Stimulated activated naive CD4-positive, alpha-beta T cell treated with Interleukin-2 at 50 U/mL for 16 hours (primary cell): Measurements from ENCODE around the gene SPTSSA.
"Not testable (repeated sequence)": the region's sequence is repeated elsewhere in the genome, so short reads cannot be mapped to it uniquely, and the experiment has no call there.

Experiments
- DNase-seq: peaks from one replicate; lab custom pipeline; 2025; lab: John Stamatoyannopoulos, UW

SPTSSA gene

DNA sequence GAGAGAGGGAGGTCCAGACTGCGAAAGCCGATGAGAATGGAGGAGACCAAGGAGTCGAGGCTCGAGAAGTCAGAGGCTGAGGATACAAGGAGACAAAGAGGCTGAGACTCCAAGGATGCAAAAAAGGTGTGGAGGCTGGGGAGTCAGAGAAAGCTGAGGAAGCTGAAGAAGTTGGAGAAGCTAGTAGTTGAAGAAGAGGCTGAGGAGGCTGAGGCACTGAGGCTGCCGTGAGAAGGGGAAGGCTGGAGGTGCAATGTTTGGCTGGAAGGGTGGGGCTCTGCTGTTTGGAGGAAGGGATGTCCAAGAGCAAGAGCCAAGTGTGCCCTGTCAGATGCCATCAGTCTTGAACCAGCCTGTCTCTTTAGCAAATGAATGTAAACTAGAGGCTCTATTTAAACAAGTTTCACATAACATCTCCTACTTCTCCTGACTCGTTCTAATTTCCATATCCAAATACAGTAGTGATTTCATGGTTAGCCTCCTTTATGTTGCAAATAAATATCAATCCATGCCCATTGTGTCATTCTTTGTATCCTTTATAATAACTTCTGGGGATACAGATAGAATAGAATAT is 10.8 kb upstream of the SPTSSA start:
- DNase-seq = no peak

DNA sequence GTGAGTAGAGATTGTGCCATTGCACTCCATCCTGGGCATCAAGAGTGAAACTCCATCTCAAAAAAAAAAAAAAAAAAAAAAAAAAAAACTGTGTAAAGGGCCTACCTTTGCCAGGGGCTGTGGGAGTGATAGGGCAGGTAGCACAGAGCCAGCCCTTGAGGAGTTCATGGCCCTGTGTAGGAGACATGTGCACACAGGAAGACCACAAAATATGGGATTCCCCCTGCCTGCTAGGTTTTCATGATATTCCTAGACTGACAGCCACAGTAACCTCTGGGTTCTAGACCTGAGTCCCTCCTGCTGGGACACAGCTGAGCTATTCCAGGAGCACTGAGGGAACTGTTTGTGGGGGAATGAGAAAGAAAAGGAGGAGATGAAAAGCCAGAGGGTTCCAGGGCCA is 8.3 kb upstream of the SPTSSA start:
- no peak for DNase-seq

DNA sequence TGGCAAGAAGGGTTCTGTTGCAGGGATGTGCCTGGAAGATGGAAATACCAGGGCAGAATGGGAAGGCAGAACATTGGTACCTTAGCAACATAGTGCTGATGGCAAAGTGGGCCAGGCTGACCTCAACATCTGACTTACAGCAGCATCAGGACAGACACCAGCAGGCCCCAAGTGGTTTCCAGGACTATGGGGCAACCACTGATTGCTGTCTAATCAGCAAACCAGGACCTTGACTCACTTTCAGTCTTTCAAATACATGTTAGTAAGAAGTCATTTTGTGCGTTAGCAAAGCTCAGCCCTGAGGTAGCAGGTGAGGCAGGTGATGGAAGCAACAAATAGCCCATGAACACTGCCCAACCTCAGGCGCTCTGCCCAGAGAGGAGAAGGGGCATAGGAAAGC is 4.7 kb upstream of the SPTSSA start:
- no peak for DNase-seq

DNA sequence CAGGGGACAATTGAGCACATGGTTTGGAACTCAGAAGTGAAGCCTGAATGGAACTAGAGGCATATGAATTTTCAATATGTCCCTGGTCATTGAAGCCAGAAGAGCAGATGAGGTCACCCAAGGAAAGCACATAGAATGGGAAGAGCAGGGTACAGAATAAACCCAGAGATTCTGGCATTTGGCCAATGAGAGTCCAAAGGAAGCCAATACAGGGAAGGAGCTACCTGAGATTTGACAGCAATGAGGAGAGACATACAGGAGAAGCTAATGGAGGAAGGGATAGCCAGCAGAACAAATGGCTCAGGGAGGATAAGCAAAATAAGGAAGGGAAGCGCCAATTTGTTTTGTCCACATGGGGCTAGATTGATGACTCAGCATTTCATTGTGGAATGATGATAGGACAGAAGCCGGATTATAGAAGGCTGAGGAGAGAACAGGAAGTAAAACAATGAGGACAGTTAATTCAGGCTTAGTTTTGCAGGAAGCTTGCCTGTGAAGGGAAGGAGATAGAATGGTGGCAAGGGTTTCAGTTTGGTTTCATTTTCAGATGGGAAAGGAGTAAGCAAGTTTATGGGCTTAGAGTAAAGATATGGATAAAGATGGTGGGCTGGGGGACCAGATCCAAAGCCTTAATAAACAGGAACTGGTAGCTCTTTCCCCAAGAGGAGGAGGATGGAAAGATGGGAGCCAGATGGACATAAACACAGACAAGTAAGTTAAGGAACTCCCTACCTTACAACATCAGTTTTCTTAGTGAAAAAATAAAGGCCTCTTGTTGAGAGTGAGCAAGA is 3.2 kb upstream of the SPTSSA start:
- DNase-seq = no peak

DNA sequence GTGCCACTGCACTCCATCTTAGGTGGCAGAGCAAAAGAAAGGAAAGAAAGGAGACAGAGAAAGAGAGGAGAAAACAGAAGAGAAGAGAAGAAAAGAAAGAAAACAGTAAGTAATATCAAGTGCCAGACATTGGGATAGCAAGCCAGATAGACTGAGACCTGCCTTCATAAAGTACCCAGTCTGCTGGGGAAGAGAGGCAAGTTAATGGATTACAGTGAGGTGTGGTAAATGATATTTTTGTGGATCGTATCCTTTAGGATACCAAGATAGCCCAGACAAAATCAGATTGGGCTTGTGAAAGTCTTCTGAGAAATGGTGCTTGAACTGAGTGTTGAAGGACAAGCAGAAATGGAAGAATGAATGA is 1.5 kb upstream of the SPTSSA start:
- DNase-seq = no peak

DNA sequence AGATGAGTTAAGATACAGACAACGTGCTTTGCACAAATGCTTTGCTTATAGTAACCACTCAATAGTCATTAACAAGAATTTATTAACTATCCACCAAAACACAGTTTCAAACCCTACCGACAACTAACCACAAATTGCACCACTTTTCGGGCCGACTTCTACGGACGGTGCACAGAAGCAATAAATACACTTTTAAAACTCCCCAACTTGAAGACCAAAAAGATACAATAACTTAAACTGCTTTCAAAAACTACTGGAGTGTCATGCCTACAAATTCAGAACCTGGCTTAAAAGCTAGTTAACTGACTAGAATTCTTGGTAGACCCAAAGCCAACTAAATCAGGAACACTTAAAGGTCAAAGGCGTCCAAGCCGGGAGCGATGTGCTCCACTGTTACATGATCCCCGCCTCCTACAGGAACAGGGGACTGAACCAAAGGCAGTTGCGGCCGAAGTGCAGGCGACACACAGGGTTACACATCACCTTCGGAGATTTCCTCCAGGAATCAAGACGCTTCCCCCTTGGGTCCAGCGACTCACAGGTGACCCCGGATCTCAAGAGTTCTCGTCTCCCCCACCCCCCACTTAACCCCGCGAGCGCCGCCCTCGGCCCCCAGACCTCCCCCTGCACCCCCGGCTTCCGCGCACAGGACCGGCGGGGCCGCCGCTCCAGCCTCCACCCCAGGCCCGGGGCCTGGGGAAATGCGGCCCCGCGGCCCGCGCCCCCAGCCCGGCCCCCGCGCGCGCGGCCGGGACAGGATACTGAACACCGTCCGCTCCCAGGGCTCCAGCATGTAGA is 507 bp downstream of the SPTSSA start:
- peak; percentile 33 for DNase-seq

DNA sequence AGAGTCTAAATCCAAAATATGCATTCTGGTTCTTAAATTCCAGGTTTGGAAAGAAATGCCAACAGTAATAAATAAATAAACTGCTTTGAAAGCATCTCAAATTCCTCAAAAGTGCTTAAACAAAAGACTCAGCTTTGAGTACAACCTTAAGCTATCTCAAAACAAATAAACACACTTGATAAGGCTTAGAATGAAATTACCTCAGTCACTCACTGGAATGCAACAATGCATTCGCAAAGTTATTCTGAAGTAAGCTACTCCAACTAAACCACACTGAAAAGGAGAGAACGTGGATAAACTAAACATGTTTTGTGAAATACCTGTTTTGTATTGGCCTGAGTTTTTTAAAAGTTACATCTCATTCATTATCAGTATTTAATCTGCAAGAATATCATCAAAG is 1.2 kb downstream of the SPTSSA start:
- DNase-seq = no peak

DNA sequence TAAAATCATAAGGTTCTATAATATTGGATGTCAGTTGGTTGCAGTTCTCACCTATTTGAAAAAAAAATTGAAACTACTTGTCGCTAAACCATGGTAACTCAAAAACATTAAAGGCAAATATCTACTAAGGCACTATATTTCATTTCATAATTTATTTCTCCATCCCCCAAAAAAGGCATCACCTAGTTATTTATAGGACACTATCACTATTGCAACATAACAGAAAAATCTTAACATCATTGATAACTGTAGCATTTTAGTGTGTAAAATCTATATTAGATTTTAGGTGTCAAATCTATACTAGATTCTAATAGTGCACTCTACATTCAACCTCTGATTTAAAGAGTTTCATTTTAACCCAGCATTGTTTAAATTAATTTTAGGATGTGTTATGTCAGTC is 1.7 kb downstream of the SPTSSA start:
- no peak for DNase-seq

DNA sequence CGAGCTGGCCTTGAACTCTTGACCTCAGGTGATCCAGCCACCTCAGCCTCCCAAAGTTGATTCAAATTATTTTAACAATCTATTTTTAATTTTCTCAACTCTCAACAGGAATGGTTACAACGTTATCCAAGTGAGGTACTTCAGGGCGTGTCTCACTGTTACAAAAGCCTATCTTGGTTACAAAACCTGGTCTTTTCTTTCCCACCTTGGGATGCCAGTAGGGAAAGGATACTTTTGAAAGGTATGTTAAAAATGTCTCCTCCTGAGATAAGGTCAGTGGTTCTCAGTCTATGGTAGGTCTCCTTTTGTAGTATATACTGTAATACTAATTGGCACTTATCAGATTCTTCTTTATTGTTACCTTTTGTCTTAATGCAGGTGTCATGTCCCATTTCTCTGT is 4.9 kb downstream of the SPTSSA start:
- DNase-seq = no peak

DNA sequence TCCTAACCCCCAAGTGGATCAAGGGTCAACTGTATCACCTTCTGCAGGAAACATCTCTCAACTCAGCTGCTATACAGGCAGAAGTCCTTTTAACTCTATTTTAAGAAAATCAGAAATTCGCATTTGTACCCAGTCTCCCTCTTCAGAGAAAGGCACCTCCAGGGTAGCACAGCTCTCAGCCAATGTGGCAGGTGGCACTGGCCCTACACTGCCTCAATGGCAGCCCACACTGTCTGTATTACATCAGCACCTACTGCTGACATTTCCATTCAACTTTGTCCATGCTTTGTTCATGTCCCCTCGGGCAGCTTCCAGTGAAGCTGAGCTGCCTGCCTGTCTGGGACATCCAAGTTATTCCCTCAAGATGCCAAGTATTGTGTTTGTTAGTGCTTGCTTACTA is 8.8 kb downstream of the SPTSSA start:
- no peak for DNase-seq

DNA sequence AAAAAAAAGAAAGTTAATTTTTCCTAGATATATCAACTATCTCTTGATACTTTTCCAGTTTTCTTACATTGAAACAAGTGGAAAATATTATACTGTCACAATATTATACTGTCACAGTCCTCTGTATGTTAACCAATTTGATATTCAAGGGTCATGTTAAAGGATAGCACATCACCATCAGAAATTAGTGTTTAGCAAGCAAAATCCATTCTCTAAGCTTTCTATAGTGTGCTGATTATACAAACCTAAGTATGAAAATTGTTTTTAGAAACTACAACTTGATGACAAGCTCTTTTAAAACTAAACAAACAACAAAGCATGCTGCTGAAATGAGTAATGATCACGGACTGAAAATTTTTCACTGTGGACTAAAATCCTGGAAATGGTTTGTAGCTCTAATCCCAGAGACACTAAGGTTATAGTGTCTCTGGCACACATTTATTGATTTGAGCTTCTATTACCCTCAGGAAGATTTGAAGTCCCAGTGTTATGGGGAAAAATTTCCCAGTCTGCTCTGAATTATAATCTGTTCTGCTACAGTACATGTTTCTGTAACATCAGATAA is 9.7 kb downstream of the SPTSSA start:
- DNase-seq = no peak

DNA sequence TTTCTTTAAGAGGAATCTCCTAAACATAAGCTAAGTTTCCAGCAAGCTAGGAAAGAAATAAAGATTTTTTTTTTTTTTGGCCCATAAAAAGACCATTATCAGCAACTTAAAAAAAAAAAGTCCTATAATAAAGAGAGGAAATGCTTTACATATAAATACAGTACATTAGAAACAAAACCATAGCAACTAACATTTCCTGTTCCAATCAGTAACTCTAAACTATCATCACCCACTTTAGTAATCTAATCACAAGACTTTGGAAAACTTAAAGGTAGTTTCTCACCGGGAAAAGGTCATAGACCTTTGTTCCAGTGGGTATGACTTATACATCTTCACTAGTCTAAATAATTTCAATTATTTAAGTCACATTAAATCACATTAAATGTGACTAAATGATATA is 11.1 kb downstream of the SPTSSA start:
- no peak for DNase-seq

DNA sequence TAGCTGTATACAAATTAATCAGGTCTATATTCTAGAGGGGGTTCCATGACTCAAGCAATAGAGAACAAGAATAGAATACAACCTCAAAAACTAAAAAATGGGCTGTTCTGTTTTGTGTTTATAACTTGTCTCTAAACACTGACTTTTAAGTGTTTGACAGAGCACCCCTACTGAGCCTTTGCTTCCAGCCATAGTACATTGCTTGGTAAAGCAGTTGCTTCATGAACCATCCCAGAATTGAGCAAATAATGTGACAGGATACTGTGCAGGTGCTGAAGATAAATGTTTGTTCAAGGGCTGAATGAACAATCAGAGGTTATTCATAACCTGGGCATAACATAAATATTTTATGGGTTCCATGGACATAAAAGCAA is 11.5 kb downstream of the SPTSSA start:
- DNase-seq = no peak

DNA sequence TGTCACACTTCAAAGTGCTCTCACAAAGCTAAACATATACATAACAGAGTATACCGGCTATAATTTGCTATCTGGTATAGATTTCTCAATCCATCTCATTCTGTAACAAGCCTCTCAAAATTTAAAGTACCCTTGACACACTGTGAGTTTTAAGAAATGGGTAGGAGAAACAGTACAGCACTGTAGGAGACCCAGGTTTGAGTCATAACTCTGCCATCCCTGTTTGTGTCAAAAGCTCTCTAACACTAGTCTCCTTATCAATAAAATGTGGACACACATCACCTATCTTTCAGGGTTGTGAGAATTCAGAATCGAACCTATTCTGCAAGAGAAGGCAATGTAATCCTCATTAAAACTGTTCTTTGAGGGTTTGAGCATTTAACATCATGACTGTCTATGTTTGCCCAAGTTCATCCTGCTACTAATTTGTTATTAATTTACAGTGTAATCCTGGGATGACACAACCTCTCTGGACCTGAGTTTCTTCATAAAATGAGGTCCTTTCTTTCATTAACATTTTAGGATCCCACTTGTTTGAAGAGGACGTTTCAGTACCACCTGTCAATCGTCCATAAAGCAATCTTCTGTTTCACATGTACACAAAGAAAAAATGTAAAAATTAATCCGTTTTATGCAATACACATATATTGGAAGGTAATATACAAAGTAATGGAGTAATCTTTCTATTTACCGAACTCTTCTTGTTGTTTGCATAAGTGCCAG is 12.1 kb downstream of the SPTSSA start:
- DNase-seq = no peak

DNA sequence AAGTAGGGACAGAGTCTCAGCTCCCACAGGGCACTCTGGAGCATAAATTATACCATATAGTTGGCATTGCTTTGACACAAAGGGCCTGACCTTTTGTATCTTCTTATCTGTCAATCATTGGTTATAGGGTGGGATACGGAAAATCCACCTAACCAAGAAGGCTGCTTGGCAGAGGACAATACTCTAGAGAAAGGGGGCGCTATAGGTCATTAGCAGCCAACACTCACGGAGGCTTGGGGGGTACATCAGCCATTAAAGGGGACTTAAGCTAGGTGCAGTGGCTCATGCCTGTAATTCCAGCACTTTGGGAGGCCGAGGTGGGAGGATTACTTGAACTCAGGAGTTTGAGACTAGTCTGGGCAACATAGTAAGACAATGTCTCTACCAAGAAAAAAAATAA is 22.9 kb downstream of the SPTSSA start:
- DNase-seq = no peak

DNA sequence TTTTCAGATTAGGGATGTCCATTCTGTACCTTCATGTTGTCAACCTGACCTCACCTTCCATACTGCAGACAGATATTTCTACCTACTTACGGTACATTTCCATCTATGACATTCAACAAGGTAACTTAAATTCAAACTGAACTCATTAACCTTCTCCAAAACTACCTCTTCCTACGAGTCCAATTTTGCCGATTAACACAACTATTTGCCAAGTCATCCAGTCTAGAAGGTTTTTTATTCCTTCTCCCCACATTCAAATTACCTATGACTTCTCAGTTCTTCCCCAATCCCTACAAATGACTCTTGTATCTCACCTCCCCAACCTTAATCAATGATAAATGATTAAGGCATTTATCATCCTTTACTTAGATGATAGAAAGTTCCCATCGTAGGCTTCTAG is 23.6 kb downstream of the SPTSSA start:
- DNase-seq = no peak

DNA sequence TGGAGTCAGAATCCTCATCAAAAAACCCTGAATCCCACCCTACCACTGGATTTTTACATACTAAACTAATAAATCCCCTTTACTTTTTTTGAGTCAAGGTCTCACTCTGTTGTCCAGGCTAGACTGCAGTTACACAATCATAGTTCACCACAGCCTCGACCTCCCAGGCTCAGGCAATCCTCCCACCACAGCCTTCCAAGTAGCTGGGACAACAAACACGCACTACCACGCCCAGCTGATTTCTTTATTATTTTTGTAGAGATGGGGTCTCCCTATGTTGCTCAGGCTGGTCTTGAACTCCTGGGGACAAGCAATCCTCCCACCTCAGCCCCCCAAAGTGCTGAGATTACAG is 24.3 kb downstream of the SPTSSA start:
- no peak for DNase-seq

DNA sequence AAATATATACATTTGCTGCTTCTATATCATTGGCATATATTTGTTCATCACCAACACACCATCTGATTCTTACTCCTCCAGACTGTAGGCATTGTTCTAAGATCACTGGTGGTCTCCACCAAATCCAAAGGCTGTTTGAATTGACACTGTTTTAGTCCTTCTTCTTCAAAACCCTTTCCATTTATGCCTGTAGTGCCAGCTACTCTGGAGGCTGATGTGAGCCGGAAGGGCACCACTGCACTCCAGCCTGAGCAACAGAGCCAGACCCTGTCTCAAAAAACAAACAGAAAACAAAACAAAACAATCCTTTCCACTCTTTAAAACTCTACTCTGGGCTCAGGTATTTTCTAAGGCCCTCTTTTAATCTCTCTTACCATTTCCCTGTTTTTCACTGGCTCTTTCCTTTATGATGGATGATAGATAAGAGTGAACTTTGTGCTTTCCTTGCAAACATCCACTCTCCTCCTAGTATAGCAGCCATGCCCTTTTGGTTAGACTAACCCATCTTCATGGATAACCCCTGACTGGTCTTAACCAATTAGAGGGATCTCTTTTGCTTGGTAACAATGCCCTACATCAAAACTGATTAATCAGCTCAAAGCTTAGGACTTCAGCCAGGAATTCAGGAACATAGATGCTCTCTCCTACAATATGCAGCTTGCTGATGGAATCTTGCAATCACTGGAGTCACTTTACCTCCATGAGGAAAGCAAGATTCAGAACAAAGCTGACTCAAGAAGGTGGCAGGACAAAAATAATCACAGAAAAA is 24.9 kb downstream of the SPTSSA start:
- DNase-seq = no peak

DNA sequence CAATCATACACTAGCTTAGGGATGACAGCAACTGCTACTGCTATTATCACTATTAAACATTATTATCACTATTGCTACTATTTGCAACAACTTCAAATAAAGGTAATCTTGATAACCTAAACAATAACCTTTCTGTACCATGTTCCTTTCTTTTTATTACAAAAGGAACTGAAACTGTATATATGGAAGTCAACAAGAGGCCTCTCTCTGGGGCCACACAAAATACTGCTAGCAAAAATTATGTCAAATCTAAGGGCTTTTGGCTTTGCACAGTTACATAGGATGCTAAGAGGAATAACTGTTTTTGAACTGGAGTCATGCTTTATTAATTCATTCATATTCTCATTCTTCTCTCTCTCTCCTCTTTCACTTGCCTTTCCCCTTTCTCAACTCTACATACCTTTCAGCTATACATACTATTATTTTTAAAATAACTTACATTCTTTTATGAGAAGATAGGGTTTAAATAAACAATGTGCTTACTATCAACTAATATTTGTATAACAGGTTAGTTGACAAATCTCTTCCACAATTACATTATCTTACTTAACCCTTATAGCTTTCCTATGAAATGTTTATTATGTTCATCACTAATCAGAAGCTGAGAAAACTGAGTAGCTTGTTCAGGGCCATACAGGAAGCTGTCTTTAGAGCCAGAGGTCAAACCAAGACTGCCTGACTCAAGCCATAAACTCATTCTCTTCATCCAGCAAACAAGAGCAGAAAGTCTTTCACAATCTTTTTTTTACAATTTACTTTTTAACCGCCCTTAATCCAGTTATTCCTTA is 25.7 kb downstream of the SPTSSA start:
- DNase-seq = no peak

DNA sequence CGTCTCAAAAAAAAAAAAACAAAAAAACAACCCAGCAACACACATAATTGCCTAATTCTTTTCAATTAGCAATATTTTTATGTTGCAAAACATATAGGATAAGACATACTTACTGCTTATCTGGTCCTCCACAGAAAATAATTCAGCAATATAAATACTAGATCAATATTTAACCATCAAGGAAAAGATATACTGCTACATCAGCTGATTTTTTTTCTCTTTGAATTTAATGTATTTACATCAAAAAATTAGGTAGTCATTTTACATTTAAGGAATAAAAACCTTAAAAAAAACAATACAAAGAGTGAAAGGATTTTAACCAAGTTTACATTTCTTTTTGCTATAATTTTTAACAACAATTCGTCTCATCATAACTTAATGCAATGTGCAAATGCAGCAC is 28.1 kb downstream of the SPTSSA start:
- DNase-seq = no peak

DNA sequence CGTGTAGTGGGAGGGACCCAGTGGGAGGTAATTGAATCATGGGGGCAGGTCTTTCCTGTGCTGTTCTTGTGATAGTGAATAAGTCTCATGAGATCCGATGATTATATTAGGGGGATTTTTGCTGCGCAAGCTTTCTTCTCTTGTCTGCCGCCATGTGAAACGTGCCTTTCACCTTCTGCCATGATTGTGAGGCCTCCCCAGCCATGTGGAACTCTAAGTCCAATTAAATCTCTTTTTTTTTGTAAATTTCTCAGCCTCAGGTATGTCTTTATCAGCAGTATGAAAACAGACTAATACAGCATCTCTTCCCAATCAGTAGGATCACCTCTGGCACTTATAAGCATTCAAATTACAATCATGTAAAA is 34.0 kb downstream of the SPTSSA start:
- DNase-seq = not testable (repeated sequence)
